K562 (cell line): ENCODE measurements around the gene OR51V1. TPM values are rescaled to one million over a fixed set of nuclear protein-coding genes. Genes with fewer than 3 reads are reported as not detected.
"Not testable (repeated sequence)": the region's sequence is repeated elsewhere in the genome, so short reads cannot be mapped to it uniquely, and the experiment has no call there.

Experiments used
- ARNT ChIP-seq, 2 experiments: fragments of 450-650 bp; IDR thresholded peaks; 2 replicates each; pipeline ENCODE4 v1.6.1; 2016; ENCODE audit warnings: mild to moderate bottlenecking in 1 of 2
- CTBP1 ChIP-seq: fragments of 450-650 bp; IDR thresholded peaks from 2 replicates; pipeline ENCODE4 v1.6.1; 2016; ENCODE audit warnings: borderline replicate concordance
- DPF2 ChIP-seq: fragments of 450-650 bp; IDR thresholded peaks from 2 replicates; pipeline ENCODE4 v1.6.1; 2016
- EP300 ChIP-seq: IDR thresholded peaks from 2 replicates; pipeline ENCODE4 v1.6.1; 2012; ENCODE audit warnings: low read length, improper control_type of control experiment
- FOSL1 ChIP-seq: fragments of 200-800 bp; sonication (Bioruptor generic); conservative IDR thresholded peaks from 2 replicates; pipeline ENCODE4 v1.6.1; 2016; ENCODE audit warnings: missing genetic modification characterization, missing compliant biosample characterization
- HDAC3 ChIP-seq: fragments of 450-650 bp; IDR thresholded peaks from 2 replicates; pipeline ENCODE4 v1.6.1; 2018; ENCODE audit warnings: borderline replicate concordance, mild to moderate bottlenecking, moderate library complexity; ENCODE audit not compliant: partially characterized antibody
- MTA2 ChIP-seq: fragments of 450-650 bp; IDR thresholded peaks from 2 replicates; pipeline ENCODE4 v1.6.1; 2016; ENCODE audit warnings: low read depth
- NFIC ChIP-seq: fragments of 450-650 bp; IDR thresholded peaks from 2 replicates; pipeline ENCODE4 v1.6.1; 2017; ENCODE audit warnings: mild to moderate bottlenecking, inconsistent platforms
- NRF1 ChIP-seq, 2 experiments: fragments of 450-650 bp; IDR thresholded peaks in 1 of 2; conservative IDR thresholded peaks in 1 of 2; 2 replicates each; pipeline ENCODE4 v1.6.1; 2014; ENCODE audit warnings: mild to moderate bottlenecking in 2 of 2
- POLR2AphosphoS5 ChIP-seq: IDR thresholded peaks from 2 replicates; pipeline ENCODE4 v1.6.1; 2011; ENCODE audit warnings: mild to moderate bottlenecking, low read depth, low read length, moderate library complexity; ENCODE audit not compliant: control insufficient read depth, insufficient read depth
- TAL1 ChIP-seq: fragments of 450-650 bp; IDR thresholded peaks from 2 replicates; pipeline ENCODE4 v1.6.1; 2016; ENCODE audit warnings: mild to moderate bottlenecking
- TCF3 ChIP-seq: sonication (generic); formaldehyde crosslinking; IDR thresholded peaks from 2 replicates; pipeline ENCODE4 v1.4.0; 2020; ENCODE audit warnings: mild to moderate bottlenecking, missing genetic modification reagents
- TEAD4 ChIP-seq, 2 experiments: sonication (generic) in 1 of 2; formaldehyde crosslinking in 1 of 2; IDR thresholded peaks; 2 replicates each; pipeline versions ENCODE4 v1.6.1 to v1.8.0; 2012 to 2022; ENCODE audit warnings: borderline replicate concordance in 1 of 2, inconsistent platforms in 1 of 2, low read length in 1 of 2, mild to moderate bottlenecking in 1 of 2, missing genetic modification reagents in 1 of 2
- ZBTB40 ChIP-seq, 2 experiments: fragments of 450-650 bp in 1 of 2; sonication (generic) in 1 of 2; formaldehyde crosslinking in 1 of 2; IDR thresholded peaks; 2 replicates each; pipeline versions ENCODE4 v1.7.1 to v1.9.0; 2016 to 2022; ENCODE audit warnings: inconsistent platforms in 1 of 2, mild to moderate bottlenecking in 1 of 2, missing genetic modification reagents in 1 of 2
- ZEB2 ChIP-seq: fragments of 450-650 bp; IDR thresholded peaks from 2 replicates; pipeline ENCODE4 v1.6.1; 2016
- polyA plus RNA-seq, 8 experiments: library from polyadenylated mRNA; depleted of rRNA in 4 of 8; stranded (reverse) in 5 of 8; unstranded in 3 of 8; fragments of >200 nt; fragmentation: Nextera tagmentation in 2 of 8; fragmentation: Illumina TruSeq in 1 of 8; extraction: Ambion mirVana in 2 of 8; extraction: Trizol in 1 of 8; gene quantifications; 2 replicates each; pipeline versions ENCODE4 v1.2.1 to v1.2.3, GENCODE V29; 2011 to 2014; ENCODE audit warnings: inconsistent platforms in 1 of 8, missing spikeins in 1 of 8
- total RNA-seq, 7 experiments: library from RNA; depleted of rRNA in 6 of 7; stranded (reverse); fragments of >200 nt in 6 of 7; fragmentation: Illumina TruSeq in 2 of 7; extraction: Trizol in 2 of 7; gene quantifications; 2 replicates each; pipeline versions ENCODE4 v1.2.1 to v1.2.3, GENCODE V29; 2011 to 2021; ENCODE audit warnings: low replicate concordance in 1 of 7
- TF ChIP-seq, protein P1 (sequence below), 3 experiments: fragments of 200-800 bp in 1 of 3; fragments of 250-450 bp in 1 of 3; fragments of 450-650 bp in 1 of 3; sonication (Bioruptor Pico) in 1 of 3; sonication (Bioruptor generic) in 1 of 3; formaldehyde crosslinking in 1 of 3; IDR thresholded peaks; 2 replicates each; pipeline versions ENCODE4 v1.6.1 to v1.8.0; 2016 to 2022; ENCODE audit warnings: mild to moderate bottlenecking in 2 of 3, missing genetic modification characterization in 2 of 3, missing compliant biosample characterization in 1 of 3, moderate library complexity in 1 of 3

Gene OR51V1
- total and polyA plus RNA-seq, 9 of the 15 experiments (the other 6 are each of a cell fraction or from before 2014, with no cell fraction given), result not detected

DNA sequence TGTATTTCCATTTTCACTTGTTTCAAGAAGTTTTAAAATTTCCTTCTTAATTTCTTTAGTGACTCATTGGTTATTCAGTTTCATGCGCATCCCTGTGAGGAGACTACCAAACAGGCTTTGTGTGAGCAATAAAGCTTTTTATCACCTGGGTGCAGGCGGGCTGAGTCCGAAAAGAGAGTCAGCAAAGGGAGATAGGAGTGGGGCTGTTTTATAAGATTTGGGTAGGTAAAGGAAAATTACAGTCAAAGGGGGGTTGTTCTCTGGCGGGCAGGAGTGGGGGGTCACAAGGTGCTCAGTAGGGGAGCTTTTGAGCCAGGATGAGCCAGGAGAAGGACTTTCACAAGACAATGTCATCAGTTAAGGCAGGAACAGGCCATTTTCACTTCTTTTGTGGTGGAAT, 40.3 kb downstream of the OR51V1 start (continued):
- peak; percentile 64 to 66 for TF ChIP-seq NRF1 (conservative IDR thresholded peaks at IDR 0.05 in 1 of 2, IDR thresholded peaks at IDR 0.05 in 1 of 2)
- peak; percentile 87 for TF ChIP-seq MTA2
- peak; percentile 69 for TF ChIP-seq TEAD4 (IDR thresholded peaks at IDR 0.05; ENCODE audit: low read length)
- not testable (repeated sequence) for TF ChIP-seq TEAD4 (CRISPR knock-in tag; IDR thresholded peaks at IDR 0.05; ENCODE audit: borderline replicate concordance); ZBTB40 (CRISPR knock-in tag; IDR thresholded peaks at IDR 0.05)
- peak; percentile 62; the same call in 1 of the 2 replicates for TF ChIP-seq POLR2AphosphoS5
- peak; percentile 96 for TF ChIP-seq DPF2
- peak; percentile 95 for TF ChIP-seq TAL1
- peak; percentile 67; the same call in 1 of the 2 replicates for TF ChIP-seq CTBP1
- TF ChIP-seq ZEB2, result peak; percentile 78; the same call in 1 of the 2 replicates
- TF ChIP-seq NFIC, result peak; percentile 80
- peak; percentile 74 for TF ChIP-seq ZBTB40 (IDR thresholded peaks at IDR 0.05)
- peak; percentile 69 for TF ChIP-seq FOSL1 (tag)
- TF ChIP-seq HDAC3, result peak; percentile 58
- peak; percentile 65; the same call in 1 of the 2 replicates for TF ChIP-seq EP300
- TF ChIP-seq, protein P1, sequence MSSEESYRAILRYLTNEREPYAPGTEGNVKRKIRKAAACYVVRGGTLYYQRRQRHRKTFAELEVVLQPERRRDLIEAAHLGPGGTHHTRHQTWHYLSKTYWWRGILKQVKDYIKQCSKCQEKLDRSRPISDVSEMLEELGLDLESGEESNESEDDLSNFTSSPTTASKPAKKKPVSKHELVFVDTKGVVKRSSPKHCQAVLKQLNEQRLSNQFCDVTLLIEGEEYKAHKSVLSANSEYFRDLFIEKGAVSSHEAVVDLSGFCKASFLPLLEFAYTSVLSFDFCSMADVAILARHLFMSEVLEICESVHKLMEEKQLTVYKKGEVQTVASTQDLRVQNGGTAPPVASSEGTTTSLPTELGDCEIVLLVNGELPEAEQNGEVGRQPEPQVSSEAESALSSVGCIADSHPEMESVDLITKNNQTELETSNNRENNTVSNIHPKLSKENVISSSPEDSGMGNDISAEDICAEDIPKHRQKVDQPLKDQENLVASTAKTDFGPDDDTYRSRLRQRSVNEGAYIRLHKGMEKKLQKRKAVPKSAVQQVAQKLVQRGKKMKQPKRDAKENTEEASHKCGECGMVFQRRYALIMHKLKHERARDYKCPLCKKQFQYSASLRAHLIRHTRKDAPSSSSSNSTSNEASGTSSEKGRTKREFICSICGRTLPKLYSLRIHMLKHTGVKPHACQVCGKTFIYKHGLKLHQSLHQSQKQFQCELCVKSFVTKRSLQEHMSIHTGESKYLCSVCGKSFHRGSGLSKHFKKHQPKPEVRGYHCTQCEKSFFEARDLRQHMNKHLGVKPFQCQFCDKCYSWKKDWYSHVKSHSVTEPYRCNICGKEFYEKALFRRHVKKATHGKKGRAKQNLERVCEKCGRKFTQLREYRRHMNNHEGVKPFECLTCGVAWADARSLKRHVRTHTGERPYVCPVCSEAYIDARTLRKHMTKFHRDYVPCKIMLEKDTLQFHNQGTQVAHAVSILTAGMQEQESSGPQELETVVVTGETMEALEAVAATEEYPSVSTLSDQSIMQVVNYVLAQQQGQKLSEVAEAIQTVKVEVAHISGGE (CRISPR knock-in tag; IDR thresholded peaks at IDR 0.05), result 0 out of 6 replicates have a peak, but pooled peaks of 1 of the 3 experiments have one; percentile 32
- TF ChIP-seq ARNT (IDR thresholded peaks at IDR 0.05), result 0 out of 4 replicates have a peak, but pooled peaks of 1 of the 2 experiments have one; percentile 69
- TF ChIP-seq TCF3 (CRISPR knock-in tag), result peak; percentile 92
